GM18498 (cell line): ENCODE data around the gene LIX1L.

Experiments
- ATAC-seq: cut with Tn5 transposase; IDR thresholded peaks from one replicate; pipeline ENCODE4 v1.9.1; 2021; ENCODE audit warnings: mild to moderate bottlenecking, moderate library complexity; ENCODE audit not compliant: unreplicated experiment

Gene LIX1L

DNA sequence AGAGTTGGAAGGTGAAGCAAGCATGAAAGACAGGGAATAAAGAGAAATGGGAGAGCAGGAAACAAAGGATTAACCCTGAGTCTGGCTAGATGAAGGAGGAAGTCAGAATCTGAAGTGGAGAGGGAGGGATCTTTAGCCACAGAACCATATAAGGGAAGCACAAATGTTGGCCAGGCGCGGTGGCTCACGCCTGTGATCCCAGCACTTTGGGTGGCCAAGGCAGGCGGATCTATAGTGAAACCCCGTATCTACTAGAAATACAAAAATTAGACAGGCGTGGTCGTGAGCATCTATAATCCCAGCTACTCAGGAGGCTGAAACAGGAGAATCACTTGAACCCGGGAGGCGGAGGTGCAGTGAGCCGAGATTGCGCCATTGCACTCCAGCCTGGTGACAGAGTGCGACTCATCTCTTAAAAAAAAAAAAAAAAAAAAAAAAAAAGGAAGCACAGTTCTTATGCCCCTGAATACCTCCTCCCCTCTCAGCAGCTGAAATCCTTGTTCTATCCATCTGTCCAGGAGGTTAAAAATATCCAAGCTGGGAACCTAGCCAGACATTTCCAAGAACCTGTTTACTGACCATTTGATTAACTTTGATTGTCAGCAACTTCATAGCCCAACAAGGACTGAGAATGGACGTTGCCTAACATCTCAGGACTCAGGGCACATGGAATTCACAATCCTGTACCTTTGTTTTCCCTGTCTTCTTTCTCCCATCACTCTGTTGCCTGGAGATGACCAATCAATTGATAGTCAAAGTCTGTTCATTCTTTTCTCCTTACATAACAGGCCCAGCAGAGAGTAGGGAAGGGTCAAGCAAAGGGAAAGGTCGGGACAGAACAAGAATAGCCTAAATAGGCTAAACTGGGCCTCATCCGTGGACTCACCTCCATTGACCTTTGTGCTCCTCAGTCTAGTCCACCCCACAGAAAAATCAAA, 28.0 kb upstream of the LIX1L start:
- ATAC-seq: no peak

DNA sequence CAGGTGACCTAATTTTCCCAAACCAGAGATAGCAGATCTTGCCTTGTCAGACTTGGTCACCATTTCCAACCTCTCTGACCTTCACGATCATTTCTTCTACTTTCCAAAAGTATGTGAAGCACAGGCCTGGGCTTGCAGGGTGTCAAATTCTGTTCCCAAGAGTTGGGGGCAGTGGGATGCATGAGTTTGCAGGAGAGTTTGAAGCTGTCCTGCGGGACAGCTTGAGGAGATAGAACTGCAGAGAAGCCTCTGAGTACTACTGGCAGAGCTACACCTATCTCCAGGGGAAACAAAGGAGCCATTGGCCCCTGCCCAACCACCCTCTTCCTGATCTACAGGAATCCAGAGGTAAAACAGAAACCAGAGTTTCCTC, 27.3 kb upstream of the LIX1L start:
- no peak for ATAC-seq

DNA sequence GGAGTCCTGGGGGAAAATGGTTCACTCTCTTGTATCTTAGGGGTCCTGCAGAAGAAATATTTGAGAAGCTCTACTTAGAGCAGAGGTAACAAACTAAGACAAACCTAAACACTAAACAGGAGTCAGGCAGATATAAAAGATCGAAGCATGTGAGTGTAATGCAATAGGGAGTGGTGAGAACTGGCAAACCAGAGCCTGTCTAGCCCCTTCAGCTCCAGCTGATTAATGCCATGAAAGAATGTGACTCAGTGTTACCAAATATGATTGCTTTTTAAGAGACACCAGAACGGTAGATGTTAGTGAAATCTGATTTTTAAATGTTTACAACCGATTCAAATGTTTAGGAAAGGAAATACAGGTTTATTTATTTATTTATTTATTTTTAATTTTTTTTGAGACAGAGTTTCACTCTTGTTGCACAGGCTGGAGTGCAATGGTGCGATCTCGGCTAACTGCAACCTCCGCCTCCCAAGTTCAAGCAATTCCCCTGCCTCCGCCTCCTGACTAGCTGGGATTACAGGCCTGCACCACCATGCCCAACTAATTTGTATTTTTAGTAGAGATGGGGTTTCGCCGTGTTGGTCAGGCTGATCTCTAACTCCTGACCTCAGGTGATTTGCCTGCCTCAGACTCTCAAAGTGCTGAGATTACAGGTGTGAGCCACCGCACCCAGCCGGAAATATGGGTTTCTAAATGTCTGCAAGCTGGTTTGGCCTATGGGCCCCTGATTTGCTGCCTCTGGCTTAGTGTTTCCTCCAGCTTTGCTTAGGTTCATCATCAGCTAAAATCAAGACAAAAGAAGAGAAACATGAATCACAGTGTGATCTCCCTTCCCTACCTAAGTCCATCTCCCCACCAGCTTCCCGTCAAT, 26.4 kb upstream of the LIX1L start:
- no peak for ATAC-seq

DNA sequence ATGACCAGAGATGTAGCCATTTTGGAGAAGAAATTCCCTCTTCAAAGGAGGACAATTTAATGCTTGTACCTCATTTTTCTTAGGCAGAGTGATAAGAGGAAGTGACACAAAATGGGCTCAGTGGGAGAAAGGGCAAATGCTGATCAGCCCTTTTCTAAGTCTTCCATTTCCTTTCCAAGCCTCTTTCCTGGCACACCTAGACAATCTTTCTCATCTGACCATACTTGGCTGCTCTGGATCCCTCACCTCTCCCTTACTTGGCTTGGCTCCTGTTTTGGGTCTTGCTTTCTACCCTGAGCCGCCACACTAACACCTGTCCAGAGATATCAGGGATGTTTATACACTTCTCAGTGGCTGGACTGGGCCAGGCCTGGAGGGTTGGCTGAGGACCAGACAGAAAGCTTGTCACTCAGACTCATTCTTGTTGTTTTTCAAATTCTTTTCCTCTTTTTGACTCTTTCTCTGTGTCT, 25.4 kb upstream of the LIX1L start:
- ATAC-seq: no peak

DNA sequence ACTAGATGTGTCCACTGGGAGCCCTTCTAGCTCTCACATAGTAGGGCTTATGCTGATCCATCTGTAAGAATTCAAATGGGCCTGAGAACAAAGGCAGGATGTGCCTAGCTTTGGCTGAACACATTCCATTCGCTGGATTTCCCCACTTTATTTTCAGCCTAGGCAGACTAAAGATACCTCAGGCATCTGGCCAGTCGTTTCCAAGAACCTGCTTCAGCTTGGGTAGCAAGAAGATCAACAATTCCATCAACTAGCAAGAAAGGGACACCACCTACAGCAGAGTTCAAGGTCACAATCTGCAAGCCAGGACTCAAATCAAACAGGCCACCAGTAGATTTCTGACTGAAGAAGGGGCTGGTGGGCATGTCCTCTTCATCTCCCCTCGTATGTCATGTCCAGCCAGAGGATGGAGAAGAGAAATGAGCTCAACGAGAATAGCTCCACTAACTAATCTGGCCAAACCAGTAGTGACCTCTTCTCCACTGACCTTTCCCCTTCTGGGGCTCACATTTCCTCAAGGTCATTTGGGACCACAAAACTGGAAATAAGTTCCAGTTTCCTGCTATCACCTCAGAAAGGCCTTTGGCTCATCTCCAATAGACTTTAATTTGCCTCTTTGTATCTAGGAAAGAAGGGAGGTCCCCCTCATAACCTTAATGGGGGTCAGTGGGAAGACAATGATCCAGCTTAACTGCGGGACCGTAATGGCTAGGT, 24.4 kb upstream of the LIX1L start:
- no peak for ATAC-seq

DNA sequence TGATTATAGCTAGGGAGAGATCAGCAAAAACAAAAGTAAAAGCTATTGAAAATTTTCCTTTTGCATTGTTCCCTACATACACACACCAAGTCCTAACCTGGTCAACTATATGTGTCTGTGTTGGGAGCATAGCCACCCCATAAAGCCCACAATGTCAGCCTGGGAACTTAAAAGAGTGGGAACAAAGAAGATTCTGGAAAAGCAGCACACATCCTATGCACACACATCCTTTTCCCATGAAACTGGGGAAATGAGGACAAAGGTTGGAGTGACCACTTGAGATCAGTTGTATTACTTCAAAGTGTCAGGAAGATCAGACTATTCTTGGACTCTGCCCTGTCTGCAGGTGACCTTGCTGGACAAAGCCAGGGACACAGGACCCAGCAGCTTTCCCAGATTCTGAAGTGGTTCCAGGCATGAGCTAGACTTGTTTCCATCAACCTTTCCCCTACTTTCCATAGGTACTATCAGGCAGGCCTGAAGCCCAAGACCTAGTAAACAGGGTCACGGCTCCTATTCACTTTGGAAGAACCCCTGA, 22.7 kb upstream of the LIX1L start:
- no peak for ATAC-seq

DNA sequence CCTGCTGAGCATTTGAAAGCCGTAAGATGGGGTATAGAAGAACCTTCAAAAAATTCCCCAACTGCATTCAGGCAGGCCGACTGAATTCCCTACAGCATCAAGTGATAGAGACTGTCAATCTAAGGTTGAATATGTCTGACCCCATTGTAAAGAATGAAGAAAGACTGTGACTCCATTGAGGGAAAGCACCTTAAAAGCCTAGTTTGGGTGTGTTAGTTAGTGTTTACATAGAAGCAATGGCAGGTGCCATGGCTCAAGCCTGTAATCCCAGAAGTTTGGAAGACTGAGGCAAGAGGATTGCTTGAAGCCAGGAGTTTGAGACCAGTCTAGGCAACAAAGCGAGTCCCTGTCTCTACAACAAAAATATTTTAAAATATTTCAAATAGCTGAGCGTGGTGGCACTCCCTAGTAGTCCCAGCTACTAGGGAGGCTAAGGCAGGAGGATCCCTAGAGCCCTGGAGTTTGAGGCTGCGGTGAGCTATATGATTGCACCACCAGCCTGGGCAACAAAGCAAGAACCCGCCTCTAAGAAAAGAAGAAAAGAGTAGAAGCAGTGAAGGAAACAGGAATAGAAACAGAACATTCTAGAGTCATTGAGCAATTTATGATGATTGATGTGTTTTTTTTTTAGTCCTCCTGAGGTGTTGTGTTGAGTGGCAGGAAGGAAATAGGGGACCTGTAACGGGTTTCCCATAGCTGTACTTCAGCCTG, 22.1 kb upstream of the LIX1L start:
- peak; percentile 33 for ATAC-seq

DNA sequence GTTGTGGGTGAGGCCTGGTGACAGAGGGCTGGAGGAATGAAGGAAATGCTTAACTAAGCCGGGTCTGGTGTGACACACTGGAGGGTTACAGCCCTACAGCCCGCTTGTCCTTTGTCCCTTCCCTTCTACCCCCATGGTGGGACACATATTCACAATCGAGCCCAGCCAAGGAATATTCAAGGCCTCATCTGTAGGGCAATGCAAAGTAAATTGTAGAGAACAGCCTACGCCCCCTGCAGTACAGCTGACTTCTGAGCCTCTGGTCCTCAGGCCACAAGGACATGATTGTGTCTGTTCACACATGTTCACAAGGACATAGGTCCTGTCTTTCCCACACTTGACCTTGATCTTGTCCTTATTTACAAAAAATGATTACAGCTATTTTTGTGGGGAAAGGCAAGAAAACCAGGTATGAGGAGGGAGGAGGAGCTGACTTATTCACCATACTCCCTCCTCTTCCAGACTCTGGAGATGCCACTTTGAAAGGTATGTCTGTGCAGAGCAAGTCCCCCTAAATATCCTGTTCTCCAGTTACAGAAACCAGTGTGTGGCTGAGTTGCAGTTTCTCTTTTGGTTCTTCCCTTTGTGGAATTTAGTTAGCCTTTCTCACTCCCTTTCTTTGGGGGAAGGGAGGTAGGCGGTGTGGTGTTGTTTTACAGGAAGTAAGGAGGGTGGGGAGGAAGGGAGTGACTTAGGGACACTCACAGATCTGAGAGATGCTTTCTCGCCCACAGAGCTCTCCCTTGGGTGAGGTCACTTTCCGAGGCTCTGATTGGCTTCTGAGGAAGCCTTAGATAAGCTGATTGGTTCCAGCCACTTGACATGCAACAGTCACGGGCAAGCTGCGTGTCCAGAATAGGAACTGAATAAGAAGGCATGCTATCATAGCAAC, 21.3 kb upstream of the LIX1L start:
- ATAC-seq: peak; percentile 87

DNA sequence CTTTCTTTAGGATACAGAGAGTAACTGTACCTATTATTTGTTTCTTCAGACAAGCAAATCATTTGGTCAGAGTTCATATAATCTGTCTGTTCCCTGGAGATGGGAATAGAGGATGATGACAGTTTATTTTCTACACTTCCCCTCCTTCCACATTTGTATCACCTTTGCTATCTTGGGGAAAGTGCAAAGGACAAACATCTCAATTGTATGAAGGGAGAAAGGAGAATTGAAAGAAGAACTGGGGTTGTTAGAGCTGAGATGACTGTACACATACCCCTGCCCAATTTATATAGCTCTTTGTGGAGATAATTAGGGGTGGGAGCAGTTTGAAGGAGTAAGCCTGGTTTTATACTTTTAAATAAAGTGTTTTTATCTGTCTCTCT, 20.6 kb upstream of the LIX1L start:
- ATAC-seq: no peak

DNA sequence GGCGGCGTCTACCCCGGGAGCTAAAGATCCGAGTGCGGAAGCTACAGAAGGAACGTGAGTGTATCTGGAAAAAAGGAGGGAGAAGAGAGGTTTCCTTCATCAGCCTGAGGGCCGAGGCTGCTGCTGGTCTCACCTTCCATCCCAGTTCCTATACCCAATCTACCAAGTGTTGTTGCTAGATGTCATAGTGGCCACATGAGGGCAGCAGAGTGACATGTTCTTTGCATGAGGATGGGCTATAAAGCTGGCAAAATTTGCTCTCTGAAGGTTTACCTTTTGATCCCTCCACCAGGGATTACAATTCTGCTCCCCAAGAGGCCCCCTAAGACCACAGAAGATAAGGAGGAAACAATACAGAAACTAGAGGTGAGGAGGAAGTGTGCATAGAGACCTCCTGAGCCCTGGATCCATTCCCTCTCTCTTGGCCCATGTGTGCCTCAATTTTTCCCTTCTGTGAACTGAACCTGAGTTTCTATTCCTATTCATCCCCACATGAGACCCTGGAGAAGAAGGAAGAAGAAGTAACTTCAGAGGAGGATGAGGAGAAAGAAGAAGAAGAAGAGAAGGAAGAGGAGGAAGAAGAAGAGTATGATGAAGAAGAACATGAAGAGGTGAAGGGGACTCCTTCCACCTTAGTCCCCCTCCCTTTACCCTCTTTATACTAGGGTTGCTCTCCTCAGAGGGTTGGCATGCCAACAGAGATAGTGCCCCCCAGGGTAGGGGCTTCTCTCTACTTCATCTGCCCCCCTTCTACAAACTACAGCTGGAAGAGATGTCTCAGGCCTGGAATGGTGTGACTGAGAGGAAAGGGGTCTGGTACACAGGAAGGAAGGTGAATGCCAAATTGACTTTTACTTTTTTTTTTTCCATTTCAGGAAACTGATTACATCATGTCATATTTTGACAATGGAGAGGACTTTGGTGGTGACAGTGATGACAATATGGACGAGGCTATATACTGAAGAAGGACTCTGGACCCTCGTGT, 20.0 kb upstream of the LIX1L start:
- no peak for ATAC-seq

DNA sequence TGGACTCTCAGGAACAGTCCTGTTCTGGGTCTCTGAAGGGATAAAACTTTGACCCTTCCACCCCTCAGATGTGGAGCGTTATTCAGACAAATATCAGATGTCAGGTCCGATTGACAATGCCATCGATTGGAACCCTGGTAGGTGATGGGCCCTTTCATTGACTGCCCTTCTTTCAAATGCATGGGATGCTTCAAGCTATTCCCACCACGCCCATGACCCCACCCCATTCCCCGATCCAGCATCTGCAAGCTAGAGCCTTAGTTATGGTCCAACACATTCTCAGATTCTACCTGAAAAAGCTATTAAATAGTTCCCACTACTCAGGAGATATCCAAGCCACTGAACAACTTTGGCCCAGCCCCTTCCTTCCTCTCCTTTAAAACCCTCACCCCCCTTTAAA, 19.2 kb upstream of the LIX1L start:
- no peak for ATAC-seq

DNA sequence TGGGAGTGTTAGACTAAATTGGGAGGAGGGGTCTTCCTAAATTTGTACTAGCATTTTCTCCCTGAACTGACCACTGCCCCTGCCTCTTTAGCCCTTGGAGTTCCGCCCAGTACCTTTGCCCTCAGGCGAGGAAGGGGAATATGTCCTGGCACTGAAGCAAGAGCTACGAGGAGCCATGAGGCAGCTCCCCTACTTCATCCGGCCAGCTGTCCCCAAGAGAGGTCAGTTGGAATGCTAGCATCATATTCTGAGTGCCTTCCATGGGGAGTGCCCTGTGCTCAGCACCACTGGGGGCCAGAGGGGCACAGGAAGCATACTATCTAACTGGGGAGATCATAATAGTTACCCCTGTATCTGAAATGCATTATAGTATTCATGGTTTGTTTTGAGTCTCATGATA, 17.4 kb upstream of the LIX1L start:
- no peak for ATAC-seq

DNA sequence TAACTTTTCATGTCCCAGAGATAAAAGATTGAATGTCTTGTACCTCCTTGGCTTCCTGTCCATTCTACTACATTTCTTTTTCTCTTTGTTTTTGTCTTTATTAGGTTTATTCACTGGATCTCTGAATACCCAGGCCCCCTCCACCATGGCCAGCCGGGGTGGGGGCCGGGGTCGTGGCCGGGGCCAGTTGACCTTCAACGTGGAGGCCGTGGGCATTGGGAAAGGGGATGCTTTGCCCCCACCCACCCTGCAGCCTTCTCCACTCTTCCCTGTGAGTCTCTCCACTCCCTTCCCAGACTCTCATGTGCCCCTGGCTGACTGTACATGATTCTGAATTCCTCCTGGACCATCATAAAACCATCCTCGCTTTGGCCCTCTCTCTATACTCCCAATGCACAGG, 16.9 kb upstream of the LIX1L start:
- ATAC-seq: no peak

DNA sequence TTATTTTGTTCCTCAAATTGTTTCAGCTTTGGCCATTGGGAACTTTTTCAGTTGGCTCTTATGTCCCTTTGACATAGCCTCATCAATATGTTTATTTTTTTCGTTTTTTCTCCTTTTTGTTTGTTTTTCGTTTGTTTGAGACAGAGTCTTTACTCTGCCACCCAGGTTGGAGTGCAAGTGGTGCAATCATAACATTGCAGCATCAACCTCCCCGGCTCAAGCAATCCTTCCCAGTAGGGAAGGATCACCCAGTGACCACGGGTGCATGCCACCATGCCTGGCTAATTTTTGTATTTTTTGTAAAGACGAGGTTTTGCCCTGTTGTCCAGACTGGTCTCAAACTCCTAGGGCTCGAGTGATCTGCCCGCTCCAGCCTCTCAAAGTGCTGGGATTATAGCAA, 14.8 kb upstream of the LIX1L start:
- no peak for ATAC-seq

DNA sequence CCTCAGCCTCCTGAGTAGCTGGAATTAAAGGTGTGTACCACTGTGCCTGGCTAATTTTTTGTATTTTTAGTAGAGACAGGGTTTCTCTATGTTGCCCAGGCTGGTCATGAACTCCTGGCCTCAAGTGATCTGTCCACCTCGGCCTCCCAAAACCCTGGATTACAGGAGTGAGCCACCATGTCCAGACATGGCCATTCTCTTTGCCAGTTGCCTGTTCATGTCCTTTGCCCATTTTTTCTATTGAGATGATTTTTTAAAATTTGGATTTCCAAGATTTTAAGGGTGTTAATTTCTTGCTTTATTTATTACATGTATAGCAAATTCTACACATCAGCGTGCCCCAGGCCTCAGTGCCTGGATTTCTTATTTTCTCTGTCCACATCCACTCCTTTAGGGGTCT, 9.5 kb upstream of the LIX1L start:
- ATAC-seq: no peak

DNA sequence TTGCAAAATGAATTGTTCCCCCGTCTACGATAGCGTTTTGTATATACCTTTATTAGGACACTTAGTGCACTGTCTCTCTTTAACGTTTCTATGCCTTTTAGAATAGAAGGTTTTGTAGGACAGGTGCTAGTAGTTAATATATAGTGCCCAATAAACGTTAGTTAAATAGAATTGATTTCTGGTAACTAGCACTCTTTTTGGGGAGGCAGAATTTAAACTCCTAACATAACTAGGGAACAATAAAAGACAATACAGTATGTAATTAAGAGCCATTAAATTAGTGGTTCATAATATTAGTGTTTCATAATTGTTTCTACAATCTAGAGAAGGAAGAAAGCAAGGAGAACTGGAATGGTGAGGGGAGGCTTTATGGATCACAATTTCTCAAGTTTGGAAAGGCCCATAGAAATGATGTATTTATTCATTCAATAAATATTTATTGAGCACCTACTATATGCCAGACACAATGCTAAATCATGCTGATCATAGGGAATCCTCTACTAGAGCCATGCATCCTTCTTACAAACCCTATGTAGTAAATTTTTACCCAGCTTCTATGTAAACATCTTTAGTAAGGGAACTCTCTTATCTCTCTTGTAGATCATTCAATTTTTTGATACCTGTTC, 7.4 kb upstream of the LIX1L start:
- ATAC-seq: no peak

DNA sequence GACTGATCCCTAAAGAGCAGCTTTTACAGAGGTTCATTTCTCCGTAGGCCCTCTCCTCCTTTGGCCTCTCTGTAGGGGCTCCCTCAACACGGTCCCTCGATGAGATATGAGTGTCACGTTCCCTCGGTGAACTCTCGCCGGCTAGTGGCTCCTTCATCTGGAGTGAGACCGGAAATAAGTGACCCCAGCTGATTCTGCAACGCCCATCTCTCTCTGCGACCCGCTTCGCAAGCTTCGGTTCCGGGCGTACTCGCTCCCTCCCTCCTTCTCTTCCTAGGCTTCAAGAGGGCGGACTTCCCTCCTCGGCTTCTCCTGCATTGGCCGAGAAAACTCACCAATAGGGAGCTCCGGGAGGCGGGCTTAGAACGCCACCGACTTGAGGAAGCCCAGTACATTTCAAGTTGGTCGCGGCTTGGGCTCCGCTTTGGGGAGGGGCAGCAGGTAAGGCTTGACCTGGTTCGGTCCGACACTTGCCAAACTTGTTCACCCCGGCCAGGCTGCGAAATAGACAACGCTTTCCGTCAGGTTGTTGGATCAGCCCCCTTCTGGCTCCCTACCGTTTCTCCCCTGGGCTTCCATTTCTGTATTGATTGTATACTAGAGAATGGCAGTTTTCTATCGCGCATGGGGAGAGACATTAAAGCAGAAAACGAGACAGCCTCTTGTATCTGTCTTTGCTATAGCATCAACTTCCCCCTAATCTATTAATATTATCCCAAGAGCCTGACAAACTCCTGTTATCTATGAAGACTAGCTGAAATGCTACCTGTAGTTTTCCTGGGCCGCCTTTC, 6.7 kb upstream of the LIX1L start, which contains the start of the genes ANKRD34A and POLR3GL:
Gene ANKRD34A, minus strand, starts transcription at position 248 of the 791 bp plus-strand sequence. CDS start 2,816 bp downstream, outside the sequence.
Gene POLR3GL, plus strand, starts transcription at position 363 of the 791 bp plus-strand sequence. CDS start 10,176 bp downstream, outside the sequence.
- peak; percentile 94 for ATAC-seq
